Omental fat pad (tissue), 4 donors: ENCODE results near the gene GUCD1. TPM values are rescaled to one million over a fixed set of nuclear protein-coding genes. Genes with fewer than 3 reads are reported as not detected.
"Not testable (repeated sequence)": the region's sequence is repeated elsewhere in the genome, so short reads cannot be mapped to it uniquely, and the experiment has no call there.

Source experiments
- ATAC-seq: fragments of 150-250 bp; one replicate; pipeline ENCODE4 v1.9.1; 2016; ENCODE audit warnings: mild to moderate bottlenecking, moderate library complexity; ENCODE audit not compliant: low FRiP score
- DNase-seq: peaks from one replicate; pipeline ENCODE4 v3.0.0-alpha.2; 2019; ENCODE audit warnings: low spot score
- CTCF ChIP-seq, 3 donors: fragments of 450-650 bp; IDR thresholded peaks; one replicate each; pipeline ENCODE4 v1.5.1; 2016 to 2017; ENCODE audit warnings: antibody characterized with exemption in 3 of 3, mild to moderate bottlenecking in 3 of 3, moderate library complexity in 2 of 3
- total RNA-seq, 4 donors: library from RNA; depleted of rRNA; stranded (reverse); fragments of >200 nt; gene quantifications; one replicate each; pipeline ENCODE4 v1.1.0, GENCODE V29; 2016

The GUCD1 gene
- total RNA-seq, 4 donors from 2014 or later: 105 to 179 (median 171) TPM

GRCh38 chr22:24595863-24596262 is 40.9 kb upstream of the GUCD1 start:
- DNase-seq (no peak), ATAC-seq (no peak)
- TF ChIP-seq CTCF (IDR thresholded peaks at IDR 0.05): no peak

- DNase-seq (no peak), ATAC-seq (no peak)
- no peak for TF ChIP-seq CTCF (IDR thresholded peaks at IDR 0.05)
Observed at GRCh38 chr22:24595228-24595627, 40.3 kb upstream of the GUCD1 start.

GRCh38 chr22:24594569-24595120 is 39.7 kb upstream of the GUCD1 start:
- ATAC-seq (no peak), DNase-seq (no peak)
- no peak for TF ChIP-seq CTCF (IDR thresholded peaks at IDR 0.05)

GRCh38 chr22:24593836-24594568 is 39.1 kb upstream of the GUCD1 start:
- DNase-seq (no peak), ATAC-seq (no peak)
- TF ChIP-seq CTCF (IDR thresholded peaks at IDR 0.05): no peak

GRCh38 chr22:24593559-24593835 is 38.6 kb upstream of the GUCD1 start:
- not testable (repeated sequence) for ATAC-seq, DNase-seq

- no peak for TF ChIP-seq CTCF (IDR thresholded peaks at IDR 0.05)
- ATAC-seq (peak; percentile 89), DNase-seq (peak; percentile 43)
Observed at GRCh38 chr22:24592851-24593558, 38.1 kb upstream of the GUCD1 start, which contains the start of gene LRRC75B. TSS of gene LRRC75B (minus strand) at chr22:24593073. CDS start at chr22:24593039, 34 bp downstream.

- no peak for TF ChIP-seq CTCF (IDR thresholded peaks at IDR 0.05)
- peak; percentile 30 for ATAC-seq
- DNase-seq: no peak
Observed at GRCh38 chr22:24592058-24592850, 37.3 kb upstream of the GUCD1 start.
